ENCODE results near the gene TMEM63C.

DNA sequence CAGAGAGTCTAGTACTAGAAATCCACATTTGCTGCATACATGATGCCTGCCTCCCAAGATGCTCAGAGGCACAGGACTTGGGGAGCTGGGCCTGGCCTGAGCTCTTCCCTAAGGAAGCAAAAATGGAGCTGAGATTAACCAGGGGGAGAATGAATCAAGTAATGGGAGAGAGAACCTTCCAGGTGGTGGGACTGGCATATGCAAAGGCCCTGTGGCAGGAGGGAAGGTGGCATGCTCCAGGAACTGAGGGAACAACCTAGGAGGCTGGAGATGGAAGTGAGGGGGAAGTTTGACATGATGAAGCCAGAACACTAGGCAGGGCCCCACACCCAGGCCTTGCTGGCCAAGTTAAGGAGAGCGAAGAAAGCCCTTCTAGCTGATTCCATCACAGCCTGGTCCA, 23.3 kb downstream of the TMEM63C start:
- TF ChIP-seq FOXM1 (IDR thresholded peaks at IDR 0.05; ENCODE audit: borderline replicate concordance, low read depth) (no peak), TAF1 (IDR thresholded peaks at IDR 0.05; ENCODE audit: low read depth) (no peak), ZBTB7A (IDR thresholded peaks at IDR 0.05; ENCODE audit: low read depth) (no peak)
